ENCODE results near the gene KRT81. TPM values are rescaled to one million over a fixed set of nuclear protein-coding genes. Genes with fewer than 3 reads are reported as not detected.

The KRT81 gene
- total RNA-seq, 2 donors from 2014 or later = 1.7 TPM; not detected in 1

- intact Hi-C loops (cut with DNase I) = no loop called here
- no peaks in the 10 kb centered on the region for H3K36me3 ChIP-seq
- peaks cover 19% of the 10 kb centered on the region for H3K4me1 ChIP-seq (replicated peaks)
- no peak for DNase-seq (ENCODE audit: low spot score)
- peak overlapping the region; percentile 82 to 87 for H3K27ac ChIP-seq
- 72% methylated on average over 20 of the region's 20 CpGs for WGBS
- no peak for TF ChIP-seq CTCF (IDR thresholded peaks at IDR 0.05)
- no peak for TF ChIP-seq POLR2AphosphoS5 (IDR thresholded peaks at IDR 0.05)
- no peaks in the 10 kb centered on the region for H3K9me3 ChIP-seq
- no peak overlapping the region for H3K4me3 ChIP-seq
- no peaks in the 10 kb centered on the region for H3K27me3 ChIP-seq (replicated peaks; ENCODE audit: insufficient read depth)
These were observed 45.9 kb downstream of the KRT81 start for GRCh38 chr12:52245259-52245961.

- Histone ChIP-seq H3K27ac (peak overlapping the region; percentile 82 to 87), H3K36me3 (no peaks in the 10 kb centered on the region), H3K9me3 (no peaks in the 10 kb centered on the region), H3K27me3 (replicated peaks; ENCODE audit: insufficient read depth) (no peaks in the 10 kb centered on the region), H3K4me3 (no peak overlapping the region), H3K4me1 (replicated peaks) (peaks cover 19% of the 10 kb centered on the region)
- TF ChIP-seq CTCF (IDR thresholded peaks at IDR 0.05) (no peak), POLR2A (IDR thresholded peaks at IDR 0.05) (no peak), POLR2AphosphoS5 (IDR thresholded peaks at IDR 0.05) (no peak)
- no peak for DNase-seq (ENCODE audit: low spot score)
- intact Hi-C loops (cut with DNase I) = no loop called here
- 78% methylated on average over 3 of the region's 3 CpGs for WGBS
These were observed 46.7 kb downstream of the KRT81 start for GRCh38 chr12:52244615-52244994.

GRCh38 chr12:52243856-52244614, 47.3 kb downstream of the KRT81 start:
- Histone ChIP-seq H3K27me3 (replicated peaks; ENCODE audit: insufficient read depth) (no peaks in the 10 kb centered on the region), H3K4me3 (no peak overlapping the region), H3K27ac (peak overlapping the region; percentile 82 to 87), H3K36me3 (no peaks in the 10 kb centered on the region), H3K4me1 (replicated peaks) (peaks cover 19% of the 10 kb centered on the region), H3K9me3 (no peaks in the 10 kb centered on the region)
- 26% methylated on average over 12 of the region's 12 CpGs for WGBS
- peak; percentile 93 for DNase-seq (ENCODE audit: low spot score)
- intact Hi-C loops (cut with DNase I) = no loop called here
- no peak for TF ChIP-seq CTCF (IDR thresholded peaks at IDR 0.05)
- peak; percentile 82 for TF ChIP-seq POLR2AphosphoS5 (IDR thresholded peaks at IDR 0.05)
- peak; percentile 33 for TF ChIP-seq POLR2A (IDR thresholded peaks at IDR 0.05)

GRCh38 chr12:52243259-52243855, 48.0 kb downstream of the KRT81 start:
- intact Hi-C loops (cut with DNase I) = no loop called here
- Histone ChIP-seq H3K4me3 (no peak overlapping the region), H3K4me1 (replicated peaks) (peaks cover 19% of the 10 kb centered on the region), H3K27ac (peak overlapping the region; percentile 82 to 87), H3K9me3 (no peaks in the 10 kb centered on the region), H3K36me3 (no peaks in the 10 kb centered on the region), H3K27me3 (replicated peaks; ENCODE audit: insufficient read depth) (no peaks in the 10 kb centered on the region)
- DNase-seq (ENCODE audit: low spot score) = peak; percentile 83
- TF ChIP-seq POLR2A (IDR thresholded peaks at IDR 0.05) (no peak), POLR2AphosphoS5 (IDR thresholded peaks at IDR 0.05) (peak; percentile 84), CTCF (IDR thresholded peaks at IDR 0.05) (no peak)
- WGBS = 42% methylated on average over 5 of the region's 5 CpGs

All from prostate gland (tissue), 2 donors.